ENCODE data around the gene EQTN. TPM values are rescaled to one million over a fixed set of nuclear protein-coding genes. Genes with fewer than 3 reads are reported as not detected.

The EQTN gene
- total and polyA plus RNA-seq, 2 of the 8 experiments (the other 6 are each of a cell fraction or from before 2014, with no cell fraction given) = 0.23 TPM; not detected in 1

GRCh38 chr9:27335075-27335474 lies 38.1 kb upstream of the EQTN start:
- H3K27me3 ChIP-seq (replicated peaks in 1 of 4; ENCODE audit: control insufficient read depth in 3 of 4, extremely low read depth in 1 of 4, insufficient read depth in 3 of 4, low read length in 3 of 4) = no peaks in the 10 kb centered on the region
- H4K5ac ChIP-seq (ENCODE audit: insufficient read length, low read depth, low read length) = no peak overlapping the region
- no peak overlapping the region for H2AFZ ChIP-seq (ENCODE audit: low read length)
- H2BK12ac ChIP-seq (ENCODE audit: low read depth, low read length) = no peak overlapping the region
- no peak overlapping the region for H3K4me3 ChIP-seq (ENCODE audit: extremely low read depth in 1 of 4, insufficient read depth in 2 of 4, low read depth in 3 of 4, low read length in 4 of 4)
- no peak overlapping the region for H3K14ac ChIP-seq (ENCODE audit: insufficient read length)
- H2BK5ac ChIP-seq (ENCODE audit: low read depth, low read length) = no peak overlapping the region
- no peaks in the 10 kb centered on the region for H4K20me1 ChIP-seq (replicated peaks in 1 of 2; ENCODE audit: control insufficient read depth in 1 of 2, insufficient read depth in 2 of 2, low read length in 2 of 2)
- no peak overlapping the region for H4K91ac ChIP-seq (replicated peaks; ENCODE audit: insufficient read length, low read length)
- no peak overlapping the region for H3K23ac ChIP-seq (ENCODE audit: insufficient read length)
- H3K4me2 ChIP-seq (ENCODE audit: insufficient read depth in 1 of 2, low read depth in 2 of 2, low read length in 2 of 2) = no peak overlapping the region
- H3K27ac ChIP-seq (ENCODE audit: low read depth, low read length) = no peak overlapping the region
- FAIRE-seq (no peak), DNase-seq (ENCODE audit: low read depth in 1 of 2, low spot score in 2 of 2) (no peak)
- H3K9me3 ChIP-seq (ENCODE audit: insufficient read depth in 2 of 2, low read depth in 1 of 2, low read length in 1 of 2) = no peaks in the 10 kb centered on the region
- H2BK20ac ChIP-seq (ENCODE audit: low read length) = no peak overlapping the region
- H3K9ac ChIP-seq (replicated peaks in 1 of 4; ENCODE audit: extremely low read depth in 1 of 4, low read depth in 3 of 4, low read length in 3 of 4) = no peak overlapping the region
- no peak overlapping the region for H2AK5ac ChIP-seq (ENCODE audit: low read depth, low read length)
- H3K79me1 ChIP-seq (ENCODE audit: low read depth, low read length) = no peaks in the 10 kb centered on the region
- H3K36me3 ChIP-seq (ENCODE audit: control insufficient read depth in 2 of 4, insufficient read depth in 4 of 4, low read length in 3 of 4) = no peaks in the 10 kb centered on the region
- H2BK15ac ChIP-seq (ENCODE audit: low read length) = no peak overlapping the region
- H4K8ac ChIP-seq (ENCODE audit: extremely low read depth, insufficient read depth, low read length) = no peak overlapping the region
- WGBS, 2 experiments (ENCODE audit: extremely low coverage in 1 of 2, insufficient coverage in 1 of 2, insufficient read length in 1 of 2, insufficient replicate concordance in 2 of 2, low coverage in 1 of 2, low lambda C conversion rate in 2 of 2, missing lambda C conversion rate in 1 of 2) = 94% methylated on average over 6 of the region's 6 CpGs; no CpG with 5 or more reads in 1 of the 2 experiments
- no peaks in the 10 kb centered on the region for H3K23me2 ChIP-seq (ENCODE audit: low read depth, low read length)
- no peak overlapping the region for H2BK120ac ChIP-seq (replicated peaks; ENCODE audit: low read depth, low read length)
- ChIA-PET POLR2A (ENCODE audit: partially characterized antibody) (interaction anchor here (0.8 kb wide), 1 partner anchor 10 kb away, joined by 3 read pairs; no protein-coding TSS in a partner anchor), CTCF (ENCODE audit: partially characterized antibody) (interaction anchor here (1.5 to 4.8 kb wide), 3 partner anchors 196 to 213 kb away, joined by 6 to 13 read pairs (median 8); no protein-coding TSS in a partner anchor)
- H3K4ac ChIP-seq (replicated peaks; ENCODE audit: insufficient read length, low read depth, low read length) = no peak overlapping the region
- H3K18ac ChIP-seq (ENCODE audit: extremely low read depth, low read length) = no peak overlapping the region
- no peaks in the 10 kb centered on the region for H3K79me2 ChIP-seq (ENCODE audit: control insufficient read depth in 1 of 2, insufficient read depth in 2 of 2, low read length in 2 of 2)
- no peak overlapping the region for H3K56ac ChIP-seq (replicated peaks; ENCODE audit: insufficient read length, low read depth, low read length)
- peaks cover 0 to 9% (median 6%) of the 10 kb centered on the region in 4 experiments; a peak in 5 of 7 replicates for H3K4me1 ChIP-seq (replicated peaks in 1 of 4; ENCODE audit: control insufficient read depth in 3 of 4, insufficient read depth in 4 of 4, low read length in 3 of 4)

Measured in H1 (cell line).